Lower lobe of right lung (tissue), 2 donors: ENCODE measurements around the gene FAM72A. TPM values are rescaled to one million over a fixed set of nuclear protein-coding genes. Genes with fewer than 3 reads are reported as not detected.
A peak's percentile ranks its signal among the peaks of the same experiment; 100 is the strongest.
"Not testable (repeated sequence)": the region's sequence is repeated elsewhere in the genome, so short reads cannot be mapped to it uniquely, and the experiment has no call there.

Experiments
- ATAC-seq, 2 donors: fragments of 200-7000 bp; cut with Tn5 transposase; one replicate each; pipeline ENCODE4 v1.9.1; 2020 to 2022; ENCODE audit warnings: mild to moderate bottlenecking in 2 of 2, moderate library complexity in 2 of 2
- DNase-seq: peaks from one replicate; pipeline ENCODE4 v3.0.0-alpha.2; 2020
- H3K27ac ChIP-seq: fragments of 200-600 bp; one replicate; pipeline ENCODE4 v1.8.0; 2022
- H3K27me3 ChIP-seq: fragments of 200-600 bp; one replicate; pipeline ENCODE4 v1.8.0; 2022; ENCODE audit warnings: low read depth
- H3K36me3 ChIP-seq: fragments of 200-600 bp; one replicate; pipeline ENCODE4 v1.8.0; 2022; ENCODE audit warnings: mild to moderate bottlenecking
- H3K4me1 ChIP-seq: fragments of 200-600 bp; one replicate; pipeline ENCODE4 v1.8.0; 2022
- H3K4me3 ChIP-seq: fragments of 200-600 bp; one replicate; pipeline ENCODE4 v1.8.0; 2022; ENCODE audit warnings: mild to moderate bottlenecking
- H3K9me3 ChIP-seq: fragments of 200-600 bp; one replicate; pipeline ENCODE4 v1.8.0; 2022
- intact Hi-C: fragments of 100-400 bp; cut with DNase I; formaldehyde crosslinking; loops from one replicate; pipeline ENCODE4 v1.11.0; 2022
- total RNA-seq: library from RNA; stranded (reverse); fragmentation: NEBNext Ultra II Directional; extraction: Animal tissue kit (Norgen Biotek cat#: 25700); gene quantifications from one replicate; pipeline ENCODE4 v1.2.1, GENCODE V29; 2021
- donor health status: DM: no; HTN: yes; CAD: no; lungs with severe emphysema.

The FAM72A gene
- total RNA-seq, 1 donor from 2014 or later, result 5.2 TPM

- H3K27ac ChIP-seq, ATAC-seq, H3K36me3 ChIP-seq, H3K27me3 ChIP-seq, H3K9me3 ChIP-seq, H3K4me3 ChIP-seq, intact Hi-C loops, H3K4me1 ChIP-seq, DNase-seq: not testable (repeated sequence)
Measured at GRCh38 chr1:206224190-206224776, 21.6 kb upstream of the FAM72A start.

GRCh38 chr1:206221585-206221984 is 18.9 kb upstream of the FAM72A start:
- H3K4me3 ChIP-seq, intact Hi-C loops, H3K27me3 ChIP-seq, H3K27ac ChIP-seq, H3K4me1 ChIP-seq, H3K9me3 ChIP-seq, H3K36me3 ChIP-seq, DNase-seq, ATAC-seq: not testable (repeated sequence)

DNA sequence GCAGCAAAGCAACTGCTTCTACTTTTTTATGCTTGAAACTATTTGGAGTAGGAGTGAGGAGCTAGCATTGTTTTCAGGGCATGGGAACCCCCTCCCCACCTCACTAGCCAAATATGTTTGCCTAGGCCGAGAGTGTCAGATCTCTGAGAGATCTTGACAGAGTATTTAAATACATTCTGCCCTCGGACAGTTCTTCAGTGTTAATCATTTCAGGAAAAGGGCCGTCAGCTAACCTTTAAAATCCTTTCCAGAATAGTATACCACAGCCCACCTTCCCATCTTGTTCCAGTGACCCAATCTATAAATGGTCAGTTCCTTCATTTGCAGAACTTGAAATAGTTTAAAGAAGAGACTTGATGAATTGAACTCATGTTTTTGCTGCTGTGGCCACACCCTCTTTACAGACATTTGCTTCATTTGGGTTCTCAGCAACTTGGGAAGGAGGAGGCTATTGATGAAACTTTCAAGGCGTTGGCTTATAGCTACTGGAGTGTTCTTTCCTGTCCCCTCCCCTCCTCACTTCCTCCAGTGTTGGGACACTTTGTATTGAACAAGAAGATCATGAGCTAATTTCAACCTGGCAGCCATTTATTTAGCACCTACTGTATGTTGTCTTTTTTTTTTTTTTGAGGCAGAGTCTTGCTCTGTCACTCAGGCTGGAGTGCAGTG is 17.8 kb upstream of the FAM72A start:
- intact Hi-C loops, H3K27me3 ChIP-seq, H3K4me1 ChIP-seq, DNase-seq, H3K9me3 ChIP-seq, H3K36me3 ChIP-seq, H3K4me3 ChIP-seq: not testable (repeated sequence)
- H3K27ac ChIP-seq, result peak overlapping the region; percentile 46
- ATAC-seq, result peak; percentile 80 to 84

DNA sequence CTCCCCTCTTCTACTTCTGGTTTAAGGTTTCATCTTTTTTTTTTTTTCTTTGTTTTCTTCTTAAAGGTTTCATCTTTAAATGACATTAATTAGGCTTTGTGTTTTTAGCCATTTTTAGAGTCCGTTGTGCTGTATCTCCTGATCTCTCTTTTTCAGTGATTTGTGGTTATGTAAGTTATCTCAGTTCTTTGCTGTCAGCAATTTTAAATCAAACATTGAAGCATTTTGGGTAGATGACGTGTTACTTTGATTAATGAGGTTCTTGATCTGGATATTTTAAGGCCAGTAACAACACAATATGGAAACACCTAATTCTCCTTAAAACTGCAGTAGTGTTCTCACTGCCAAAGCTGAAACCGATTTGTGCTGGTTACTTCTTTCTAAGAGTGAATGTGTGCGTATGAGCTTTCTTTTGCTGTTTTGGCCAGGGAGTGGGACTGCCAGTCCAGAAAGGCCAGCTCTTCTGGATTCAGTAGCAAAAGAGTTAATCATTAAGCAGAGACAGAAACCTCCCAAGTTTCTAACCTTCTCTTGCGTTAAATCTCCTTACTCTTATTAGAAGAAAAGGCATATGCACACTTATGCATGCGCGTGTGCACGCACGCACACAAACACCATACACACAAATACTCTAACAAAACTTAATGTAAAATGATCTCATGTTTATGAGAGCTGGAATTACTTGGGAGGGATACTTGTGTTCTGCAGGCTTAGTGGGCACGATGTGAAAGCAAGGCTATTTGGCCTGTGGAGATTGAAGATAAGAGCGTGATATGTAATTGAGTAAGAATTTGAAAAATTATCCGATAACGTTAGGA is 17.1 kb upstream of the FAM72A start:
- H3K27me3 ChIP-seq, H3K36me3 ChIP-seq, intact Hi-C loops, H3K4me1 ChIP-seq, H3K9me3 ChIP-seq, H3K4me3 ChIP-seq, DNase-seq: not testable (repeated sequence)
- peak; percentile 50 to 85 for ATAC-seq
- peak overlapping the region; percentile 46 for H3K27ac ChIP-seq

- peak; percentile 33 to 58 for ATAC-seq
- H3K27me3 ChIP-seq, H3K4me1 ChIP-seq, DNase-seq, H3K27ac ChIP-seq, H3K4me3 ChIP-seq, H3K36me3 ChIP-seq, H3K9me3 ChIP-seq, intact Hi-C loops: not testable (repeated sequence)
Measured at GRCh38 chr1:206218765-206219164, 16.1 kb upstream of the FAM72A start.

GRCh38 chr1:206218285-206218684 is 15.6 kb upstream of the FAM72A start:
- H3K36me3 ChIP-seq, H3K4me1 ChIP-seq, H3K27me3 ChIP-seq, H3K27ac ChIP-seq, intact Hi-C loops, DNase-seq, H3K9me3 ChIP-seq, ATAC-seq, H3K4me3 ChIP-seq: not testable (repeated sequence)

GRCh38 chr1:206215600-206216392 is 13.2 kb upstream of the FAM72A start:
- intact Hi-C loops, H3K27me3 ChIP-seq, DNase-seq, H3K4me1 ChIP-seq, H3K4me3 ChIP-seq, ATAC-seq, H3K27ac ChIP-seq, H3K36me3 ChIP-seq, H3K9me3 ChIP-seq: not testable (repeated sequence)

DNA sequence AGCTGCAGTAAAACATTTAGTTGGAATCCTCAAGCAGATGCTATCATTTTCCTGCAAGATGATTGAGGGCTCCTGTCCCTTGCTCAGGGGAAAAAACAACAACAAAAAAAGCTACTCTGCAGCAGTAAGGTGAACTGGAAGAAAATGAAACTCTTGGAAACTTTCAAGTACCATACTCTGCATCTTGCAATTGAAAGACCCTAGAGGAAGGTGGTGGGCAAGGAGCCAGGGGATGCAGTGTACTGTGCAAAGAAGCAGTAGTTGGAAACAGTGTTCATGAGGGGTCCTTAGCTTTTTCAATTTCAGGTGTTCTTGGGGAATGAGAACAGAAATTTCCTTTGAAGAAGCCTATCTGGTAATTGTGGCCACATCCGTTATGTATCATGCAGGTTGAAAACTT is 8.2 kb upstream of the FAM72A start:
- H3K4me1 ChIP-seq, H3K36me3 ChIP-seq, H3K4me3 ChIP-seq, DNase-seq, H3K27ac ChIP-seq, H3K9me3 ChIP-seq, ATAC-seq, H3K27me3 ChIP-seq, intact Hi-C loops: not testable (repeated sequence)

- peak overlapping the region; percentile 41 for H3K4me3 ChIP-seq
- intact Hi-C loops, H3K4me1 ChIP-seq, H3K9me3 ChIP-seq, H3K27me3 ChIP-seq, DNase-seq, H3K27ac ChIP-seq, ATAC-seq, H3K36me3 ChIP-seq: not testable (repeated sequence)
Measured at GRCh38 chr1:206205569-206205968, 2.9 kb upstream of the FAM72A start.

DNA sequence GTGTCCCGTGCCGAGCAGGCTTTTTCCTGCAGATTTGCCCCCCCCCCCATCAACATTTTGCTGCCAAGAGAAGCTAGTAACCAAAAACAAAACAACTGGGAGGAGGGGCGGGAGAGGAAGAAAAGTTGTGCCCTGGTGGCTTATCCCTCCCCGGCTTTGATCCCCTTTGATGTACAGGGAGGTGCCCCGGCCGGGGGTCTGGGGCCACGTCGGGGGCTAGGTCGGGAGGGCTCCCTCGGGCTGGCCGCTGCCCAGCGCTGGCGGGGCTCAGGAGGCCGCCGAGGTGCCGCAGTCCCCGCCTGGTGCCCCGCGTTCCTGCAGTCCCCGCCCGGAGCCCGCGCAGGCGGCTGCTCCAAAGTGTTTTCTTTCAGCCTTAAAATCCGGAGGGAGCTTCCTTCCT is 2.2 kb upstream of the FAM72A start:
- Histone ChIP-seq H3K4me3 (peak overlapping the region; percentile 54), H3K27ac (peak overlapping the region; percentile 74)
- intact Hi-C loops, result not testable (repeated sequence)

GRCh38 chr1:206204159-206204511 is 1.5 kb upstream of the FAM72A start:
- H3K4me3 ChIP-seq, result peak overlapping the region; percentile 47
- H3K27me3 ChIP-seq, H3K36me3 ChIP-seq, DNase-seq, H3K4me1 ChIP-seq, H3K9me3 ChIP-seq, intact Hi-C loops: not testable (repeated sequence)
- peak in 1 of 2 donors; percentile 0 for ATAC-seq
- peak overlapping the region; percentile 62 for H3K27ac ChIP-seq

More for the DNA sequence above, 2.2 kb upstream of the FAM72A start:
- H3K27me3 ChIP-seq, H3K4me1 ChIP-seq, H3K9me3 ChIP-seq, H3K36me3 ChIP-seq, ATAC-seq, DNase-seq: not testable (repeated sequence)

DNA sequence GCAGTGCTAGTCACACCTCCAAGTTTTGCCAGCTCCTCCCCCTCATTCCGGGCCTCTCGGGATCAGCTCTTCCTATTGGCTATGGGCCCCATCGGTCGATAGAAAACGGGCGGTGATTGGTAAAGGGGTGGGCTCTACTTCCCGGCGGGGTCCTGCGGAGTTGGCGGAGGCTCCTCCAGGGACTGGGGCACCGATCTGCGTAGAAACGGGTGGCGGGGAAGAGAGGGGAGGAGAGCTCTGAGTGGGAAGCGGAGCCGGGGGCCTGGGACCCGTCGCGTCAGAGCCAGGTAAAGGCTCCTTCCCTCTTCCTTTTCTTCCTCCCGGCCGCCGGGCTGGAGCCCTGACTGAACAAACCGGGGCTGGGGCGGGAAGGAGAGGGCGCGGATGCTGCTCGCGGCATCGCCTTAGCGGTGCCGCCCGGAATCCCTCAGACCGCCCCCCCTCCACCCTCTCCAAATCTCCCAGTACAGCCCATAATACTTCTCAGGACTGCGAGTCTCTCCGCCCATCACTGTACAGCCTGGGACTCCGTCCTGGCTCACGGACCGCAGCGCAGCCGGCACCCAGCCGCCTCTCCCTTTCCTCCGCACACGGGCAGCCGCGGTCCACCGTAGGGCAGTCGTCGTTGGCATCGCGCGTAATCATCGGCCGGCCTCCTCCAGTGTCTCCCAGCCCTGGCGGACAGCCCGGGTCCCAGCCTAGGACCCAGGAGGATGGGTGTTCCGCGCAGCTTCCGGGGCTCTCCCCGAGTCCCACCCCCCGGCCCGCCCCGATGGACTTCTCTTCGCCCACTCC is 922 bp upstream of the FAM72A start, which contains the start of gene SRGAP2:
SRGAP2 (plus strand) TSS at position 178 of the 795 bp plus-strand sequence. CDS start 2,430 bp downstream, outside the sequence.
- Histone ChIP-seq H3K4me3 (peak within 1 kb of the TSS; percentile 58), H3K27ac (peak within 1 kb of the TSS; percentile 76)
- DNase-seq (peak; percentile 73), ATAC-seq (peak; percentile 56 to 90)
- intact Hi-C loops, H3K9me3 ChIP-seq, H3K27me3 ChIP-seq, H3K4me1 ChIP-seq, H3K36me3 ChIP-seq: not testable (repeated sequence)
